DMS79 (cell line): ENCODE data around the gene PKD2L1.

Source experiments
- DNase-seq: peaks from one replicate; lab custom pipeline; 2025; lab: John Stamatoyannopoulos, UW

Gene PKD2L1

DNA sequence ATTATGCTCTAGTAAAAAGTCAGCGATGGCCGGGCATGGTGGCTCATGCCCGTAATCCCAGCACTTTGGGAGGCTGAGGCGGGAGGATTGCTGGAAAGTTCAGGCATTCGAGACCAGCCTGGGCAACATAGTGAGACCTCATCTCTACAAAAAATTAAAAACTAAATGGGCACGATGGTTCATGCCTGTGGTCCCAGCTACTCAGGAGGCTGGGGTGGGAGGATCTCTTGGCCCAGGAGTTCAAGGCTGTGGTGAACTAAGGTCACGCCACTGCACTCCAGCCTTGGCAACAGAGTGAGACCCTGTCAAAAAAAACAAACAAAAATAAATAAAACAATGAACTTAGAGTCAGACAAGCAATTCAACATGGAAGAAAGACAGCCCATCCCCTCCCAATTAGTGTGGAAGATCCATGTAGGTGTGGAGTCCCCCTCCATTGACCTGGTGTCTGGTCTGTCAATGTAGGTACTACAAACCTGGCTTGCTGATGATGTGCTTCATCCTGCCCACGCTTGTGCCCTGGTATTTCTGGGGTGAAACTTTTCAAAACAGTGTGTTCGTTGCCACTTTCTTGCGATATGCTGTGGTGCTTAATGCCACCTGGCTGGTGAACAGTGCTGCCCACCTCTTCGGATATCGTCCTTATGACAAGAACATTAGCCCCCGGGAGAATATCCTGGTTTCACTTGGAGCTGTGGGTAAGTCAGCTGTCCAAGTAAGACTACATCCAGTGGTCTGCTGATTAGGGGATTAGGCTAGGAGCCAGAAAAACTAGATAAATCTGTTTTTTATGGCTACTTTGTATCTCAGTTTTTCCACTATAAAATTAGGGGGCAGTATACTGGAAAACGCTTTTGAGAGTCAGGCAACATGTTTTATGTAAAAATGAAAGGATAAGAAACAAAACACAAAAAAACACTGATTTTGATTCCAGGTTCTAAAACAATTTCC lies 26.3 kb upstream of the PKD2L1 start:
- DNase-seq, result no peak

- no peak for DNase-seq
Measured at GRCh38 chr10:100355086-100355485, 25.1 kb upstream of the PKD2L1 start.

DNA sequence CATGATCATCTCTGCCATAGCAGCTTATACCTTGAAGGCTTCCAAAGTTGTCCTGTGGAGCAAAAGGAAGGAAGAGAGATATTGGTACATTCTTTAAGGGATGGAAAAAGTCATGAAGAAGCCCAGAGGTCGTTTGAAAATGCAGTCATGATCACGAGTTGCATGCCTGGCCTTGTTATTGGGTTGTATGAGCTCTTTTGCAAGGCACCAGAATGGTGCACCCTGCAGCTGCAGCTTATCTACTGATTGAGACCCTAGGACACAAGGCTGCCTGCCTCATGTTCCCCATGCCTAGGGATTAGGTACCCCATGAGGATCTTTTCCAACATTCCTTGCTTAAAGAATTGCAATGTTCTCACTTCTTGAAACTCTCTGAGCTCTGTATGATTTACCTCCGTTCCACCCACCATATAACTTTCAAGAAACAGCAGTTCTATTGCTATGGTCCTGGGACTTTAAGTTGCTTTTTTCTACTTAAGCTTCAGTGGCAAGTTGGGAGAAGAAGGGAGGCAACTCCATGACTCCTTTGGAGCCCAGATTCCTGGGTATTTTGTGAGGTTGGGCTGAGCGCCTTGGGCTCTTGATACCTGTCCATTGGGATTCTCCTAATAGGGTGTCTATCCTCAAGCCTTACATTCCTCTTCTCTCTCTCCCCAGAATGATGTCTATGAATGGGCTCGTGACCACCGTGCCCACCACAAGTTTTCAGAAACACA lies 23.9 kb upstream of the PKD2L1 start:
- DNase-seq, result no peak

- no peak for DNase-seq
Measured at GRCh38 chr10:100350914-100351485, 21.0 kb upstream of the PKD2L1 start.

DNA sequence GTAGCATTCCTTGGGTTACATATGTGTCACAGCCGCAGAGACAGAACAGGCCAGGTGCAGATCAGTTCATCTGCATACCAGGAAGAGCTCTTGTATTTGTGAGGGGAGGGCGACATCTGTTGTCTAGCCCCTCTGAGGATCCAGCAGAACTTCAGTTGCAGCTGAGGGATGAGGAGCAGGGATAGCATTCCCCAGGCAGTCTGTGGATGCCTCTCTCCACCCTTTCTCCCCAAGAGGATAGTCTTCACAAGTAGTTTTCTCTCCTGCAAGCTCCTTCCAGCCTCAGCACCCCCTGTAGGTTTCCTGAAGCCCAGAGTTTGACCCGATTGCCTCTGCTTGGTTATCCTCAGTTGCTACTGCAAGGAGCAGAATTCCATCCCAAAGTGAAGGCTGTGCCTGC lies 19.6 kb upstream of the PKD2L1 start:
- DNase-seq, result no peak

GRCh38 chr10:100349087-100349486 lies 19.1 kb upstream of the PKD2L1 start:
- DNase-seq, result no peak

- no peak for DNase-seq
Measured at GRCh38 chr10:100348389-100348927, 18.4 kb upstream of the PKD2L1 start.

DNA sequence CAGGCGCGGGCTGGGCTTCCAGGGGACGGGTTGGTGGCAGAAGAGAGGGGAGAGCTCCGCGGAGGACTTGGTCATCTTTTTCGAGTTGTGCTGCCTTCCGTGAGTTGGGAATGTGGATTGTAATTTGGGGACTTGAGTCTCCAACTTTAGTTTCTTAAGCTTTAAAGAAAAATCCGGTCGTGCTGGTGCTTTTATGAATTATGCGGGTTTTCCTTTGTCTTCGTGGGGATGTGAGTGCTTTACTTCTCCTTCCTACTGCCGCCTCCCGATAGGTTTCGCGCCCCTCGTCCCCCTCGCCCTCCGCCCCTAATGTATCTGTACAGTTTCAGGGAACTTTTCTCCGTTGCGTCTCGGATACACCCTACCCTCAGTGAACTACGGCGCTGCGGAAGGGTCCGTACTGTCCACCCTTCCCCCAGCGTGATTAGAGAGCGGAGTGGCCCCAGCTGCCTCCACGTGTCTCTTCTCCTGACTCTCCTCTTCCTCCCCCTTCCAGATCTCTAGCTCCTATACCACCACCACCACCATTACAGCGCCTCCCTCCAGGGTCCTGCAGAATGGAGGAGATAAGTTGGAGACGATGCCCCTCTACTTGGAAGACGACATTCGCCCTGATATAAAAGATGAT lies 17.7 kb upstream of the PKD2L1 start:
- no peak for DNase-seq

DNA sequence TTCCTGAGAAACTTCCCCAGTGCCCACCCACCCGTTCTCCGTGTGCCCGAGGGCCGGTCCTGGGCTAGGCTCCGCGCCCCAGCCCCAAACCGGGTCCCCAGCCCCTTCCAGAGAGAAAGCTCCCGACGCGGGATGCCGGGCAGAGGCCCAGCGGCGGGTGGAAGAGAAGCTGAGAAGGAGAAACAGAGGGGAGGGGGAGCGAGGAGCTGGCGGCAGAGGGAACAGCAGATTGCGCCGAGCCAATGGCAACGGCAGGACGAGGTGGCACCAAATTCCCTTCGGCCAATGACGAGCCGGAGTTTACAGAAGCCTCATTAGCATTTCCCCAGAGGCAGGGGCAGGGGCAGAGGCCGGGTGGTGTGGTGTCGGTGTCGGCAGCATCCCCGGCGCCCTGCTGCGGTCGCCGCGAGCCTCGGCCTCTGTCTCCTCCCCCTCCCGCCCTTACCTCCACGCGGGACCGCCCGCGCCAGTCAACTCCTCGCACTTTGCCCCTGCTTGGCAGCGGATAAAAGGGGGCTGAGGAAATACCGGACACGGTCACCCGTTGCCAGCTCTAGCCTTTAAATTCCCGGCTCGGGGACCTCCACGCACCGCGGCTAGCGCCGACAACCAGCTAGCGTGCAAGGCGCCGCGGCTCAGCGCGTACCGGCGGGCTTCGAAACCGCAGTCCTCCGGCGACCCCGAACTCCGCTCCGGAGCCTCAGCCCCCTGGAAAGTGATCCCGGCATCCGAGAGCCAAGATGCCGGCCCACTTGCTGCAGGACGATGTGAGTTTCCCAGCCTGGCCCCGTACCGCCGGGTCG lies 16.9 kb upstream of the PKD2L1 start, which contains the start of gene SCD:
TSS of gene SCD (plus strand) at position 469 of the 803 bp plus-strand sequence. CDS start at position 741, 272 bp downstream.
- peak; percentile 76 for DNase-seq

GRCh38 chr10:100346351-100346764 lies 16.3 kb upstream of the PKD2L1 start:
- DNase-seq, result no peak

- no peak for DNase-seq
Measured at GRCh38 chr10:100345570-100346330, 15.7 kb upstream of the PKD2L1 start.

DNA sequence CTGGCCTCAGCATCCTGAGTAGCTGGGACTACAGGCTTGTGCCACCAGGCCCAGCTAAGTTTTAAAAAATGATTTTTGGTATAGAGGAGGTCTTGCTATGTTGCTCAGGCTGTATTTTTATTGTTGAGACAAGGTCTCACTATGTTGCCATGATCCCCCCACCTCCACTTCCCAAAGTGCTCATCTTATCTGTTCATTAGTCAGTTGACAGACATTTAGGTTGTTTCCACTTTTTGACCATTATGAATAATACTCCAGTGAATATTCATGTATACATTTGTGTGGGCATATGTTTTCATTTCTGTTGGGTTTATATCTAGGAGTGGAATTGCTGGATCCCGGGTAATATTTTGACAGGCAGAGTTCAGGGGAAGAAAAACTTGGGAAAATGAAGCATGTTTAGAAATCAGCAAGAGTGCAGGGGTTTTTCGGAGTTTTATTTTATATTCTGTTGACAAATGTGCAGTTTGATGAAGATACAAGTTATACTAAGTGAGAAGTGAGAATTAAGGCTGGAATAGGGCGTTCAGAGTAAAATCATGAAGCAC lies 14.3 kb upstream of the PKD2L1 start:
- DNase-seq, result no peak

GRCh38 chr10:100342627-100342972 lies 12.6 kb upstream of the PKD2L1 start:
- DNase-seq, result no peak

- no peak for DNase-seq
Measured at GRCh38 chr10:100341953-100342626, 12.1 kb upstream of the PKD2L1 start.

GRCh38 chr10:100340948-100341847 lies 11.2 kb upstream of the PKD2L1 start:
- no peak for DNase-seq

DNA sequence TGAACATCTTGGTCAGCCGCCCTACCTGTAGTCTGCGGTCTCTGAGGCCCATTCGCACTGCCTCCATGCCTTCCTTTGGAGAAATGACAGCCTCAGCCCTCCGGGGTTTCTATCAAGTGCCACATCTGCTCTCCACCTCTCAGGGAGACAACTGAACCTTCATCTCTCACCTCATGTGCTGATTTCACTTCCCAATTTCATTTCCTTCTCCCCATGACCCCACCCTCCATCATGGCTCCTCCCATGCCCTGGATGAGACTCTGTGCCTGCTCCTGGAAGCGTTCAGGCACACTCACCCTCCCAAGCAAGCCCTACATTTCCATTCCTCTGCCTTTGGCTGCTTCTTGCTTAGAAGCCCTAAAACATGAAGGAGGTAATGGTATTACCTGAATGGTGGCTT lies 9.2 kb upstream of the PKD2L1 start:
- no peak for DNase-seq

GRCh38 chr10:100338434-100339036 lies 8.5 kb upstream of the PKD2L1 start:
- peak; percentile 2 for DNase-seq

DNA sequence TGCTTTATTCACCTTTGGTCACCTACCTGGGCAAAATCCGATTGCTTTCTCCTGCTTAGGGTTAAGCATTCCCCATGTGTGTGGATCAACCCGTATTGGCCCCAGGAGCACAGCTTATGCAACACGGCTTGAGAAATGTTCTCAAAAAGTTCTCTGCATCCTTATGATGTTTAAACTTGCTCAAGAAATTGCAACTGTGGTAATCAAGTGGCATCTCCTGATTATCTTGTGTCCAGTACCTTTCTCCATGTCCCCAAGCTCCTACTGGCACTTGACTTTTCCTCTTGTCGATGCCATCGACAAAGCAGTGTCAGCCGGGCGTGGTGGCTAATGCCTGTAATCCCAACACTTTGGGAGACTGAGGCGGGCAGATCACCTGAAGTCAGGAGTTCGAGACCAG lies 4.7 kb upstream of the PKD2L1 start:
- no peak for DNase-seq
